A673 (cell line): Measurements from ENCODE around the gene IQCN. TPM values are rescaled to one million over a fixed set of nuclear protein-coding genes. Genes with fewer than 3 reads are reported as not detected.

Experiments
- BruUV-seq: library from RNA; stranded (reverse); fragments of 400-500 nt; replicated peaks from 2 replicates; lab custom pipeline; 2021; lab: Mats Ljungman, UMichigan
- CTCF ChIA-PET: fragments of 300-600 bp; sonication (Branson Sonifier 250); formaldehyde crosslinking; loops from one replicate; lab custom pipeline; 2022; ENCODE audit warnings: antibody characterized with exemption; lab: Charles Lee
- POLR2A ChIA-PET: fragments of 300-600 bp; sonication (Branson Sonifier 250); formaldehyde crosslinking; loops from one replicate; lab custom pipeline; 2022; ENCODE audit warnings: antibody characterized with exemption; ENCODE audit not compliant: low non-redundant PET; lab: Charles Lee
- DNase-seq: peaks from one replicate; pipeline ENCODE4 v3.0.0-alpha.2; 2015; ENCODE audit warnings: low spot score
- H3K27ac ChIP-seq: fragments of 200-600 bp; sonication (generic); 2 replicates; pipeline ENCODE4 v1.5.1; 2016; ENCODE audit warnings: mixed run types, low read depth, mild to moderate bottlenecking, mixed read lengths, antibody characterized with exemption, low read length; ENCODE audit not compliant: poor library complexity, severe bottlenecking
- H3K27me3 ChIP-seq: fragments of 200-600 bp; sonication (generic); replicated peaks from 2 replicates; pipeline ENCODE4 v1.6.1; 2017; ENCODE audit warnings: mixed run types, low read depth, mild to moderate bottlenecking, mixed read lengths, antibody characterized with exemption, low read length; ENCODE audit not compliant: insufficient read depth, poor library complexity
- H3K36me3 ChIP-seq: fragments of 200-600 bp; sonication (generic); 2 replicates; pipeline ENCODE4 v1.6.1; 2016; ENCODE audit warnings: mixed run types, mild to moderate bottlenecking, mixed read lengths, antibody characterized with exemption, low read length; ENCODE audit not compliant: insufficient read depth, poor library complexity, severe bottlenecking
- H3K4me1 ChIP-seq: fragments of 200-600 bp; sonication (generic); 2 replicates; pipeline ENCODE4 v1.6.1; 2017; ENCODE audit warnings: mixed run types, mild to moderate bottlenecking, mixed read lengths, antibody characterized with exemption, low read length; ENCODE audit not compliant: insufficient read depth, poor library complexity, severe bottlenecking
- H3K4me3 ChIP-seq: fragments of 200-600 bp; sonication (generic); 2 replicates; pipeline ENCODE4 v1.5.1; 2016; ENCODE audit warnings: low read depth, mixed run types, mild to moderate bottlenecking, mixed read lengths, low read length; ENCODE audit not compliant: poor library complexity, severe bottlenecking
- H3K9me3 ChIP-seq: fragments of 200-600 bp; sonication (generic); 2 replicates; pipeline ENCODE4 v1.6.1; 2016; ENCODE audit warnings: mixed run types, low read depth, mild to moderate bottlenecking, mixed read lengths, antibody characterized with exemption, low read length; ENCODE audit not compliant: poor library complexity, severe bottlenecking
- CTCF ChIP-seq: fragments of 300-800, 200-600 bp; sonication (generic); conservative IDR thresholded peaks from 2 replicates; pipeline ENCODE4 v1.5.1; 2017; ENCODE audit warnings: low read depth, mild to moderate bottlenecking, antibody characterized with exemption, low read length, moderate library complexity, mixed read lengths
- EZH2 ChIP-seq: fragments of 200-600 bp; sonication (generic); IDR thresholded peaks from 2 replicates; pipeline ENCODE4 v1.6.1; 2017; ENCODE audit warnings: borderline replicate concordance, low read depth, mild to moderate bottlenecking, mixed read lengths, antibody characterized with exemption, low read length; ENCODE audit not compliant: poor library complexity, severe bottlenecking
- intact Hi-C: fragments of 100-400 bp; cut with micrococcal nuclease; formaldehyde crosslinking; loops from one replicate; pipeline ENCODE4 v1.10.0; 2022; ENCODE audit not compliant: unreplicated experiment
- total RNA-seq: library from RNA; stranded (reverse); gene quantifications from 2 replicates; pipeline ENCODE4 v1.2.3, GENCODE V29; 2021

IQCN gene
- total RNA-seq, 1 experiment from 2014 or later: 10.2 TPM

DNA sequence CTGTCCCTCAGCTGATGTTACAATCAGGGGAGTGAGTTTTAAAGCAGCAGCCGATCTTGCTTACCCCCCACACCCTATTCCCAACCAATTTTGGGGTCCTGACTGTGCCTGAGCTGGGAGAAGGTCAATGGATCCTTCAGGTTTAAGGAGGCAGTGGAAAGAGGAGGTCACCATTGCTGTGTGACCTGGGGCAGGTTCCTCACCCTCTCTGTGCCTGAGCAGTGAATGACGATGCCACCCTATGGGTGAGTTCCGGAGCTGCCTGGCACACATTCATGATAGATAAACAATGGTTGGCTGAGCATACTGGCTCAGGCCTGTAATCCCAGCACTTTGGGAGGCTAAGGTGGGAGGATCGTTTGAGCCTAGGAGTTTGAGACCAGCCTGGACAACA, 27.5 kb upstream of the IQCN start:
- no peaks in the 10 kb centered on the region for H3K27me3 ChIP-seq
- no peak overlapping the region for H3K4me3 ChIP-seq
- intact Hi-C loops: no loop called here
- no peak for DNase-seq
- H3K4me1 ChIP-seq: peaks cover 17% of the 10 kb centered on the region
- H3K9me3 ChIP-seq: no peaks in the 10 kb centered on the region
- no peak overlapping the region for H3K27ac ChIP-seq
- CTCF ChIA-PET: no interaction called here
- peaks cover 5% of the 10 kb centered on the region for H3K36me3 ChIP-seq
- TF ChIP-seq EZH2 (no peak), CTCF (no peak)
- no TSS peak for BruUV-seq
- POLR2A ChIA-PET: interaction anchor here (0.5 kb wide), 1 partner anchor 22 kb away, joined by 3 read pairs; no protein-coding TSS in a partner anchor

GRCh38 chr19:18300930-18301717, 26.9 kb upstream of the IQCN start:
- Histone ChIP-seq H3K27me3 (no peaks in the 10 kb centered on the region), H3K4me1 (peaks cover 17% of the 10 kb centered on the region), H3K4me3 (no peak overlapping the region), H3K36me3 (peaks cover 3% of the 10 kb centered on the region), H3K27ac (no peak overlapping the region), H3K9me3 (no peaks in the 10 kb centered on the region)
- no TSS peak for BruUV-seq
- no peak for DNase-seq
- ChIA-PET POLR2A (interaction anchor here (0.5 to 0.6 kb wide), 2 partner anchors 22 kb away, joined by 3 to 8 read pairs; no protein-coding TSS in a partner anchor), CTCF (no interaction called here)
- TF ChIP-seq EZH2 (no peak), CTCF (no peak)
- intact Hi-C loops: no loop called here

DNA sequence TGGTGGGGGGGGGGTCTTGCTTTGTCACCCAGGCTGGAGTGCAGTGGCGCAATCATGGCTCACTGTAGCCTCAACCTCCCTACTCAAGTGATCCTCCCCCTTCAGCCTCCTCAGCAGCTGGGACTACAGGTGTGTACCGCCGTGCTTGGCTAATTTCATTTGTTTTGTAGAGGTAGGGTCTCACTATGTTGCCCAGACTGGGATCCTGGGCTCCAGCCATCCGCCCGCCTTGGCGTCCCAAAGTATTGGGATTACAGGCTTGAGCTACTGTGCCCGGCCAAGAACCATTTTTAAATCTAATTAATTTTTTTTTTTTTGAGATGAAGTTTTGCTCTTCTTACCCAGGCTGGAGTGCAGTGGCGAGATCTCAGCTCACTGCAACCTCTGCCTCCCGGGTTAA, 25.4 kb upstream of the IQCN start:
- DNase-seq: no peak
- BruUV-seq: no TSS peak
- Histone ChIP-seq H3K9me3 (no peaks in the 10 kb centered on the region), H3K27ac (no peak overlapping the region), H3K4me3 (no peak overlapping the region), H3K27me3 (no peaks in the 10 kb centered on the region), H3K4me1 (peaks cover 8% of the 10 kb centered on the region), H3K36me3 (no peaks in the 10 kb centered on the region)
- intact Hi-C loops: no loop called here
- CTCF ChIA-PET: no interaction called here
- TF ChIP-seq CTCF (no peak), EZH2 (no peak)
- POLR2A ChIA-PET: no interaction called here
